ENCODE results near the gene PXMP4.

PXMP4 gene

DNA sequence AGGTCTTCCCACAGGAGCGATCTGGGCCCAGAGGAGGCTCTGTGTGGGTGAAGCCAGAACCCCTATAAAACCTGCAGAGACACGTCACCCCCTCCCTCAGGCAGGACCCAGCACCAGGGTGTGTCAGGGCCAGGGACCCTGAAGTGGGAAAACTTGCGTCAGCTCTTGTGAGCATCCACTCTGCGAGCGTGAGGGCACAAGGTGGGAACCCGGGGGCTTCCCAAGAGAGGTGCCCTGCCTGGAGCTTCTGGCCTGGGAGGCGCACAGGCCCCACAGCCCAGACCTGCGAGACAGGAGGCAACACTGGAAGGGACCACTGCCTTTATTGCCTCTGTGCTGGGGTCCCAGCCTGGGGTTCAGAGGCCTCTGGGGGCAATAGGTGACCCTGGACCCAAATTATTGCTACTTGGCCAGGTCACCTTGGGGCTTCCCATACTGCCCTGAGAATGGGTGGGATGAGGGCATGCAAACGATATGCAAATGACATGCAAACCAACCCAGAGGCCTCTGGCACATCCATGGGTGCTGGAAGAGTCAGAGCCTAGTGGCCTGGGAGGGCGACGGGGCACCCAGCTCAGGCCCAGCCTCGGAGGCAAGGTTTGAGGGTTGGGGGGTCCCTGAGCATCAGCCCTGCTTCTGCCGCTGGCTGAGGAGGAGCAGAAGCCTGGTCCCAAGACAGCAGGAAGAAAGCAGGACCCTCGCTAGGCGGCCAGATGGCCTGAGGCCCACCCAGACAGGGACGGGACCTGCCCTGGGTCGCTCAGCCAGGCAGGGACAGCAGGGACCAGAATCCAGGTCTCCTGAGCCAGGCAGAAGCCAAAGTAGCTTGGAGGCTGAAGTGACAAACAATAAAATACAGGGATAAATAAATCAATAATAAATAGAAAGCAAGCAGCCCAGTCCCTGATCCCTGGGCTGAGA is 63.1 kb downstream of the PXMP4 start:
- FAIRE-seq (no peak), DNase-seq (ENCODE audit: low spot score) (no peak)

GRCh38 chr20:33656010-33656782 is 63.9 kb downstream of the PXMP4 start:
- FAIRE-seq = no peak
- no peak for DNase-seq (ENCODE audit: low spot score)

DNA sequence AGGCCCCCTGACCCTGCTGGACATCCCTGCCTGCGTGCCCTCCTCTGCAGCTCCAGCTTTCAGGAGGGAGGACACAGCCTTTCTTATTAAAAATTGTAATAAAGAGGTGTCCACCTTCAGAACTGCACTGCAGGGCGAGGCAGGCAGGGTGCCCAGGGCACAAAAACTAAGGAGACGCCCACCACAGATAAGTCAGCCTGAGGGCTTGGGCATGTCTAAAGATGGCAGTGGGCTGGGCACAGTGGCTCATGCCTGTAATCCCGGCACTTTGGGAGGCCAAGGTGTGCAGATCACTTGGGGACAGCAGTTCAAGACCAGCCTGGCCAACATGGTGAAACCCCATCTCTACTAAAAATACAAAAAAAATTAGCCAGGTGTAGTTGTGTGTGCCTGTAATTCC is 64.9 kb downstream of the PXMP4 start:
- DNase-seq (ENCODE audit: low spot score) (no peak), FAIRE-seq (no peak)

DNA sequence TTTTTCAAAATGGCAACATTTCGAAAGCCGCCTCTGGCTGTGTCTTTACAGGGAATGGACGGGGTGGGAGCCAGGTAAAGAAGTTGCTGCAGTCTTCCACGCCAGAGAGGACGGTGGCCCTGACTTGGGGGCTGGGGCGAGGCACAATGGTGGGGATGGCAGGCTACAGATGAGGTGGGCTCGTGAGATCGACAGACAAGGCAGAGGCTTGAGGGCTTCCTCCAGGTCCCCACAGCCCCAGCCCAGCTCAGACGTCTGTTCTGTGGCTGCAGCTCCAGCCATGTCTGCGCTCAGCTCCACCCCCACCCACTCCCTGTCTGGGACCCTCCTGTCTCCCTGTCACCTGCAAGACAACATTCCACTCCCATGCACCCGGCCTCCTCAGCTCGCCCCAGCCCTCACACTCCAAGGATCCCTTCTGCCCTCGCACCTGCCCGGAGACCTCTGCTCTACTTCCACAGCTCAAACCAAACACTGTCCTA is 65.4 kb downstream of the PXMP4 start:
- DNase-seq (ENCODE audit: low spot score) (no peak), FAIRE-seq (no peak)

DNA sequence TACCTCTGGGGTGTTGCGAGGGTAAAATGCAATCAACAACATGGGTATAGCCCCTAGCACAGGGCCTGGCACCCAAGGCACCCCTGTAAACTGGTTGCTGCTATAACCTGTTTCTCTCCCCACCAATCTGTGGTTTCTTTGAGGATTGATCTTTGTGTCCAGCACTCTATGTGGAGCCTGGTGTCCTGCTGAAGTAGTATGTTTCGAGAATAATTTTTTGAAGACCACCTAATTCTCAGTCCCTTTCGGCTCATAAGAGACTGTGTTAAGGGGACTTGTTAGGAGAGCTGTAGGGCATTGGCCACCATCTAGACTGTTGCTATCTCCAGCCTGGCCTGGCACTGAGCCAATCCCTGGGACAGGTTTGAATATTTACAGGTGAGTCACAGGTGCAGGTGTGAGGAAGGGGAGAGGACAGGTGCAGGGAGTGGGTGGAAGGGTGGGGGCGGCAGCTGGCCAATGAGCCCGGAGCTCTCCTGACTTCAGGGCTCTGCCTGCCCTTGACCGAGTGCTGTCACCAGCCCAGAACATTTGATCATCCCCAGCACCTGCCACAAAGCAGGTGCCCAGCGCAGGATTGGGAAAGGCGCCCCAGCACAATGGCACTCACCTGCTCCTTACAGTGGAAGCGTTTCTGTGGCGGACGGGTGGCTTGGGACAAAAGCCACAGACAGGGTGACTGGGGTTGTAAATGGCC is 66.1 kb downstream of the PXMP4 start:
- DNase-seq (ENCODE audit: low spot score) = no peak
- no peak for FAIRE-seq

GRCh38 chr20:33653218-33653899 is 66.8 kb downstream of the PXMP4 start:
- no peak for FAIRE-seq

More at GRCh38 chr20:33653218-33653899, 66.8 kb downstream of the PXMP4 start:
- DNase-seq (ENCODE audit: low spot score) = peak; percentile 61

Data from RCC 7860 (cell line).